ENCODE results near the gene DLGAP1.

The DLGAP1 gene

GRCh38 chr18:3900327-3900726 lies 554.8 kb downstream of the DLGAP1 start:
- no peak for DNase-seq (ENCODE audit: low read depth in 2 of 2)

- DNase-seq (ENCODE audit: low read depth in 2 of 2), result no peak
These were observed 556.1 kb downstream of the DLGAP1 start for GRCh38 chr18:3898861-3899613.

GRCh38 chr18:3892152-3892551 lies 563.0 kb downstream of the DLGAP1 start:
- DNase-seq (ENCODE audit: low read depth in 2 of 2), result no peak

GRCh38 chr18:3891245-3891644 lies 563.9 kb downstream of the DLGAP1 start:
- DNase-seq (ENCODE audit: low read depth in 2 of 2), result no peak

- no peak for DNase-seq (ENCODE audit: low read depth in 2 of 2)
These were observed 565.3 kb downstream of the DLGAP1 start for GRCh38 chr18:3889803-3890202.

GRCh38 chr18:3889121-3889520 lies 566.0 kb downstream of the DLGAP1 start:
- no peak for DNase-seq (ENCODE audit: low read depth in 2 of 2)

- no peak for DNase-seq (ENCODE audit: low read depth in 2 of 2)
These were observed 568.4 kb downstream of the DLGAP1 start for GRCh38 chr18:3886575-3887322.

- DNase-seq (ENCODE audit: low read depth in 2 of 2), result no peak
These were observed 569.8 kb downstream of the DLGAP1 start for GRCh38 chr18:3885209-3885792.

- DNase-seq (ENCODE audit: low read depth in 2 of 2), result no peak
These were observed 575.3 kb downstream of the DLGAP1 start for GRCh38 chr18:3879836-3880120.

- DNase-seq (ENCODE audit: low read depth in 2 of 2), result no peak
These were observed 575.8 kb downstream of the DLGAP1 start for GRCh38 chr18:3879114-3879835.

GRCh38 chr18:3878401-3878800 lies 576.7 kb downstream of the DLGAP1 start:
- no peak for DNase-seq (ENCODE audit: low read depth in 2 of 2)

- no peak for DNase-seq (ENCODE audit: low read depth in 2 of 2)
These were observed 577.4 kb downstream of the DLGAP1 start for GRCh38 chr18:3877678-3878077.

- no peak for DNase-seq (ENCODE audit: low read depth in 2 of 2)
These were observed 579.1 kb downstream of the DLGAP1 start for GRCh38 chr18:3875961-3876360.

- DNase-seq (ENCODE audit: low read depth in 2 of 2), result no peak
These were observed 579.7 kb downstream of the DLGAP1 start for GRCh38 chr18:3875376-3875775.

GRCh38 chr18:3874581-3874980 lies 580.5 kb downstream of the DLGAP1 start:
- DNase-seq (ENCODE audit: low read depth in 2 of 2), result no peak

GRCh38 chr18:3874125-3874524 lies 581.0 kb downstream of the DLGAP1 start:
- no peak for DNase-seq (ENCODE audit: low read depth in 2 of 2)

GRCh38 chr18:3873698-3874097 lies 581.4 kb downstream of the DLGAP1 start:
- DNase-seq (ENCODE audit: low read depth in 2 of 2), result no peak

GRCh38 chr18:3873211-3873610 lies 581.9 kb downstream of the DLGAP1 start:
- DNase-seq (ENCODE audit: low read depth in 2 of 2), result no peak

GRCh38 chr18:3872641-3873040 lies 582.5 kb downstream of the DLGAP1 start:
- no peak for DNase-seq (ENCODE audit: low read depth in 2 of 2)

GRCh38 chr18:3871687-3872086 lies 583.4 kb downstream of the DLGAP1 start:
- DNase-seq (ENCODE audit: low read depth in 2 of 2), result no peak

GRCh38 chr18:3870914-3871313 lies 584.2 kb downstream of the DLGAP1 start:
- DNase-seq (ENCODE audit: low read depth in 2 of 2), result no peak

- DNase-seq (ENCODE audit: low read depth in 2 of 2), result no peak
These were observed 585.3 kb downstream of the DLGAP1 start for GRCh38 chr18:3869848-3870247.

Data from stimulated activated CD4-positive, alpha-beta T cell treated with anti-CD3 and anti-CD28 coated beads, Interleukin-1b, Interleukin-23, amount 100 ng/mL, for 1 hour (primary cell).